ENCODE data around the gene CTNNA3. TPM values are rescaled to one million over a fixed set of nuclear protein-coding genes. Genes with fewer than 3 reads are reported as not detected.

The CTNNA3 gene
- total and polyA plus RNA-seq, 7 donors: 0.85 to 66.2 (median 28.1) TPM

DNA sequence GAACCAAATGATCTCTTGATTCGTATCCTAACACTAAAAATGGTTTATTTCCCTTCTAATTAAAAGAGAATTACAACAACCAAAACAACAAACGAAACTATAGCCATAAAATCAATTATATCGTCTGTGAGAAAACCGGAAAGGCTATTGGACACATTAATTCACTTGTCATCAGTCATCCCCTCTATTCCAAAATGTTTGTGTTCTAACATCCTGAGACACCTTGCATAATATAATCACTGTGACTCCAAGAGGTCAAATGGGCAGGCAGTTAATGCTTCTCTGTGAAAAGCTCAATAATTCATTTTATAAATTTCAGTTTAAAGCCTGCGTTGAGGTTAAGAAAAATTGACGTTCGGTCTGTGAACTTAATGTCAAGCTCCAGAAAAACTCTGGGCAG lies 770.6 kb downstream of the CTNNA3 start:
- WGBS, 3 donors: 30 to 38% (median 30%) methylated on average over 7 of the region's 7 CpGs
- ATAC-seq (no peak), DNase-seq (no peak)
- Histone ChIP-seq H3K4me3 (no peak overlapping the region), H3K9me3 (no peaks in the 10 kb centered on the region), H3K27me3 (ENCODE audit: insufficient read depth in 3 of 3, low read length in 2 of 3) (peaks cover 2 to 5% (median 4%) of the 10 kb centered on the region in 3 donors), H3K36me3 (ENCODE audit: insufficient read depth in 1 of 2, low read depth in 1 of 2) (no peaks in the 10 kb centered on the region), H3K4me1 (peaks cover 15% of the 10 kb centered on the region), H3K27ac (no peak overlapping the region)
- intact Hi-C loops (cut with DNase I): no loop called here
- TF ChIP-seq, protein P1, sequence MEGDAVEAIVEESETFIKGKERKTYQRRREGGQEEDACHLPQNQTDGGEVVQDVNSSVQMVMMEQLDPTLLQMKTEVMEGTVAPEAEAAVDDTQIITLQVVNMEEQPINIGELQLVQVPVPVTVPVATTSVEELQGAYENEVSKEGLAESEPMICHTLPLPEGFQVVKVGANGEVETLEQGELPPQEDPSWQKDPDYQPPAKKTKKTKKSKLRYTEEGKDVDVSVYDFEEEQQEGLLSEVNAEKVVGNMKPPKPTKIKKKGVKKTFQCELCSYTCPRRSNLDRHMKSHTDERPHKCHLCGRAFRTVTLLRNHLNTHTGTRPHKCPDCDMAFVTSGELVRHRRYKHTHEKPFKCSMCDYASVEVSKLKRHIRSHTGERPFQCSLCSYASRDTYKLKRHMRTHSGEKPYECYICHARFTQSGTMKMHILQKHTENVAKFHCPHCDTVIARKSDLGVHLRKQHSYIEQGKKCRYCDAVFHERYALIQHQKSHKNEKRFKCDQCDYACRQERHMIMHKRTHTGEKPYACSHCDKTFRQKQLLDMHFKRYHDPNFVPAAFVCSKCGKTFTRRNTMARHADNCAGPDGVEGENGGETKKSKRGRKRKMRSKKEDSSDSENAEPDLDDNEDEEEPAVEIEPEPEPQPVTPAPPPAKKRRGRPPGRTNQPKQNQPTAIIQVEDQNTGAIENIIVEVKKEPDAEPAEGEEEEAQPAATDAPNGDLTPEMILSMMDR (IDR thresholded peaks at IDR 0.05): no peak

DNA sequence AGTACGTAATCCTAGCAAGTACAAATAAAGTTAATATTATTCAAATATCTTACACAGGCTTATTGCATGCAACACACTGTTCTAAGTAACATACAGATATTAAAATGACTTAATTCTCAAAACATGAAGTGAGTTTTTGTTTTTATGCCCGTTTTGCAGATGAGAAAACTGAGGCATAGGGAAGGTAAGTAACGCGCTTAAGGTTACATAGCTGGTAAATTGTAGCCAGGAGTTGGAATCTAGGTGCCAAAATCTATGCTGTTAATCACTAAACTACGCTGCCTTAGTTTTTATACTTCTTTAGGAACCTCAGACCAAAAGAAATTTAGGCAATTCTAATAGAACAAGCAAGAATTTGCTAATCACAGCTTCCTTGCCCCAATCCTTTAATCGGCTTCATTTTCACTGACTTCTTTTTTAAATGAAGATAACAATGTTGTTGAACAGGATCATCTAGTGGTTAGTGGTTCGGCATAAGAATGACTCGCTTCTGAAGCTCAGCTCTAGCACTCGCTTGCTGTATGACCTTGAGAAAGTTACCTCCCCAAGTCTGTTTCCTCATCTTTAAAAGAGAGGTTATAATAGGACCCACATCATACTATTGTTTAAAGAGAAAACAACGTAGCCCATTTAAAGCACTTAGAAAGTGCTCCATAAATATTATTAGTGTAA lies 771.2 kb downstream of the CTNNA3 start:
- DNase-seq: no peak
- Histone ChIP-seq H3K9me3 (no peaks in the 10 kb centered on the region), H3K27ac (no peak overlapping the region), H3K4me1 (peaks cover 15% of the 10 kb centered on the region), H3K27me3 (ENCODE audit: insufficient read depth in 3 of 3, low read length in 2 of 3) (peaks cover 0 to 5% (median 3%) of the 10 kb centered on the region in 3 donors), H3K4me3 (no peak overlapping the region), H3K36me3 (ENCODE audit: insufficient read depth in 1 of 2, low read depth in 1 of 2) (no peaks in the 10 kb centered on the region)
- TF ChIP-seq, protein P1 (IDR thresholded peaks at IDR 0.05): no peak
- intact Hi-C loops (cut with DNase I): no loop called here
- 67 to 80% (median 74%) methylated on average over 10 of the region's 10 CpGs for WGBS, 3 donors
- ATAC-seq: no peak

DNA sequence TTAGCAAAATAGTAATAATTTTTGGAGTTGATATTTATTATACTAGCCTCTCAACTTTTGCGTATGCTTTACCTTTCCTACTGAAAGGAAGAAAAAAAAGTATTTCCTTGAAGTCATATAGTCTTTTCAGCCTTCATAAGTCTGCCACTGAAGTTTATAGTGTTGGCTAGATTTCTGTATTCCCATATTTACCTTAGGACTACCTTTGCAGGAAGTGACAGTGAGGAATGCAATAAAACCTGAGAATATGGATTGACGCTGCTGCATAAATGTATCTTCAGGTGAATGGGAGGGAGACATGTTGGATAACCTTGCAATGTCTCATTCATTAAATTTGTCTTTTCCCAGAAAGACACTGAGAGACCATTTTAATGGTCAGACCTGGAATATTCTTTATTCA lies 776.7 kb downstream of the CTNNA3 start:
- Histone ChIP-seq H3K27ac (no peak overlapping the region), H3K4me1 (no peaks in the 10 kb centered on the region), H3K4me3 (no peak overlapping the region), H3K36me3 (ENCODE audit: insufficient read depth in 1 of 2, low read depth in 1 of 2) (no peaks in the 10 kb centered on the region), H3K9me3 (no peaks in the 10 kb centered on the region), H3K27me3 (ENCODE audit: insufficient read depth in 3 of 3, low read length in 2 of 3) (no peaks in the 10 kb centered on the region)
- WGBS, 3 donors: 95 to 98% (median 96%) methylated on average over 2 of the region's 2 CpGs
- intact Hi-C loops (cut with DNase I): no loop called here
- no peak for ATAC-seq
- TF ChIP-seq, protein P1 (IDR thresholded peaks at IDR 0.05): no peak
- DNase-seq: no peak

DNA sequence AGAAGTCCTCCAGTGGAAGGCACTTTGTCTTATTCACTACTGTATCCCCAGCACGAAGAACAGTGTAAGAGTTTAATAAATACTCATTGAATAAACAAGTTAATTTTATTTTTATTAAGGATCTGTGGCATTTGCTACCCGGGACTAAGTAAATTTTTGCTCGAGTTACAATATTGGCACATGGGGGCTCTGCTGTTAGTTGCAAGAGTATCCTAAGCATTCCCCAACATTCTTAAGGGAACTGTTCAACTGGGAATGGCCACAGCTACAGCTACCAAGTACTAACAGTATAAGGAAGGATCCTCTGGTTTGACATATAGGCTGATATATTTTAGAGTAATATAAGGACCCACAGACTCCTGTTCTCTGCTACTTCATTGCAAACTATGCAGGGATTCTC lies 778.9 kb downstream of the CTNNA3 start:
- H3K4me1 ChIP-seq: no peaks in the 10 kb centered on the region
- no peaks in the 10 kb centered on the region for H3K9me3 ChIP-seq
- no peaks in the 10 kb centered on the region for H3K27me3 ChIP-seq (ENCODE audit: insufficient read depth in 3 of 3, low read length in 2 of 3)
- no peaks in the 10 kb centered on the region for H3K36me3 ChIP-seq (ENCODE audit: insufficient read depth in 1 of 2, low read depth in 1 of 2)
- TF ChIP-seq, protein P1 (IDR thresholded peaks at IDR 0.05): no peak
- H3K27ac ChIP-seq: no peak overlapping the region
- WGBS, 3 donors: 23 to 38% (median 27%) methylated on average over 3 of the region's 3 CpGs
- no peak overlapping the region for H3K4me3 ChIP-seq
- DNase-seq: no peak
- intact Hi-C loops (cut with DNase I): no loop called here
- ATAC-seq: no peak

DNA sequence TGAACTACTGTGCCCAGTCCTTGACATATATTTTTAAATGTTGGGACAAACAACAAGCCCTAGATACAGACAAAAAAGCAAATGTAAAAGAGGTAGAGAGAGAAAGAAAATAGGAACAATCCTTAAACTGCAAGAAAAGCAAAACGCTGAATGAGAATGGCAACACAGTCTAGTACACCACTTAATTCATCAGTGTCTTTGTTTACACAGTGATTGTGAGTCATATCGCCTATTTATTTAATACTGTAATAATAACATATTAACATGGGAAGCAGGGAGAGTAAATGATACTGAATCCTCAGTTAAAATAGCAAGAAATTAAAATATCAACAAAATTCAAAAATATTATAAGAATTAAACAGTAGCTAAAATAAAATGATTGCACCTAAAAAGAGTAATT lies 780.0 kb downstream of the CTNNA3 start:
- 93 to 97% (median 94%) methylated on average over 2 of the region's 2 CpGs for WGBS, 3 donors
- no peaks in the 10 kb centered on the region for H3K4me1 ChIP-seq
- intact Hi-C loops (cut with DNase I): no loop called here
- no peaks in the 10 kb centered on the region for H3K27me3 ChIP-seq (ENCODE audit: insufficient read depth in 3 of 3, low read length in 2 of 3)
- no peaks in the 10 kb centered on the region for H3K36me3 ChIP-seq (ENCODE audit: insufficient read depth in 1 of 2, low read depth in 1 of 2)
- DNase-seq (no peak), ATAC-seq (no peak)
- TF ChIP-seq, protein P1 (IDR thresholded peaks at IDR 0.05): no peak
- no peaks in the 10 kb centered on the region for H3K9me3 ChIP-seq
- no peak overlapping the region for H3K4me3 ChIP-seq
- H3K27ac ChIP-seq: no peak overlapping the region

All from psoas muscle (tissue), 8 donors.